Ectodermal cell (in vitro differentiated cells): ENCODE results near the gene PLD5.
A peak's percentile ranks its signal among the peaks of the same experiment; 100 is the strongest.
"Not testable (repeated sequence)": the region's sequence is repeated elsewhere in the genome, so short reads cannot be mapped to it uniquely, and the experiment has no call there.

ENCODE experiments used
- H3K27ac ChIP-seq: 2 replicates; pipeline ENCODE4 v1.7.0; 2013; ENCODE audit warnings: mild to moderate bottlenecking, low read depth, low read length; ENCODE audit not compliant: insufficient read depth, poor library complexity, severe bottlenecking
- H3K27me3 ChIP-seq: 2 replicates; pipeline ENCODE4 v1.7.0; 2013; ENCODE audit warnings: mild to moderate bottlenecking, low read length; ENCODE audit not compliant: insufficient read depth, control insufficient read depth, poor library complexity, severe bottlenecking
- H3K36me3 ChIP-seq: one replicate; pipeline ENCODE4 v1.7.0; 2013; ENCODE audit warnings: low read length; ENCODE audit not compliant: control insufficient read depth, insufficient read depth
- H3K4me1 ChIP-seq: one replicate; pipeline ENCODE4 v1.7.0; 2013; ENCODE audit warnings: low read length; ENCODE audit not compliant: control insufficient read depth, insufficient read depth
- H3K4me3 ChIP-seq: 2 replicates; pipeline ENCODE4 v1.7.0; 2013; ENCODE audit warnings: low read depth, low read length, control low read depth; ENCODE audit not compliant: insufficient read depth
- H3K9me3 ChIP-seq: 2 replicates; pipeline ENCODE4 v1.7.0; 2013; ENCODE audit warnings: mild to moderate bottlenecking, low read length, moderate library complexity; ENCODE audit not compliant: control insufficient read depth
- WGBS, 2 experiments: methylation state at CpG; one replicate each; pipeline ENCODE4 v1.1.7; 2013; ENCODE audit warnings: missing lambda C conversion rate in 2 of 2; 5-methylcytosine and 5-hydroxymethylcytosine counted together

Gene PLD5

GRCh38 chr1:242187171-242187570 lies 337.3 kb downstream of the PLD5 start:
- no peak overlapping the region for H3K27ac ChIP-seq
- H3K9me3 ChIP-seq = no peaks in the 10 kb centered on the region
- H3K36me3 ChIP-seq = no peaks in the 10 kb centered on the region
- no peaks in the 10 kb centered on the region for H3K27me3 ChIP-seq
- WGBS, 2 experiments = 82 to 89% methylated on average over 1 of the region's 1 CpG
- H3K4me3 ChIP-seq = no peak overlapping the region
- H3K4me1 ChIP-seq = peaks cover 6% of the 10 kb centered on the region

- H3K36me3 ChIP-seq = no peaks in the 10 kb centered on the region
- peaks cover 6% of the 10 kb centered on the region for H3K4me1 ChIP-seq
- 71 to 79% methylated on average over 2 of the region's 3 CpGs for WGBS, 2 experiments
- H3K27ac ChIP-seq = no peak overlapping the region
- H3K9me3 ChIP-seq = no peaks in the 10 kb centered on the region
- H3K27me3 ChIP-seq = no peaks in the 10 kb centered on the region
- no peak overlapping the region for H3K4me3 ChIP-seq
Measured at GRCh38 chr1:242185731-242186130, 338.8 kb downstream of the PLD5 start.

- Histone ChIP-seq H3K36me3 (no peaks in the 10 kb centered on the region), H3K4me3 (no peak overlapping the region), H3K27me3 (no peaks in the 10 kb centered on the region), H3K4me1 (peaks cover 6% of the 10 kb centered on the region), H3K27ac (no peak overlapping the region), H3K9me3 (no peaks in the 10 kb centered on the region)
- 57 to 60% methylated on average over 4 of the region's 4 CpGs for WGBS, 2 experiments
Measured at GRCh38 chr1:242184955-242185354, 339.5 kb downstream of the PLD5 start.

DNA sequence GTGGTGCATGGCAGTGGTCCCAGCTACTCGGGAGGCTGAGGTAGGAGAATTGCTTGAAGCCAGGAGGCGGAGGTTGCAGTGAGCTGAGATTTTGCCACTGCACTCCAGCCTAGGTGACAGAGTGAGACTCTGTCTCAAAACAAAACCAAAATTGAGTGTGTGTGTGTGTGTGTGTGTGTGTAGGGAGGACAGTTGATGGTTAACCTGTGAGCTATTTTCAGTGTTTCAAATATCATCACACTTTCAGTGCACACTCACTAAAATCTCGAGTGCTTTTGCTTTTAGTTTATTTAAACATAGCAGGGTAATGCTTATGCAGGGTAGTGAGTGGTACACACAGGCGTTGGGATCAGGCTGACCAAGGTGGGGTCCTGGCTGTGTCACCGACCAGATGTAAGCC lies 344.7 kb downstream of the PLD5 start:
- H3K27ac ChIP-seq, H3K4me1 ChIP-seq, H3K36me3 ChIP-seq, H3K27me3 ChIP-seq, H3K4me3 ChIP-seq, H3K9me3 ChIP-seq: not testable (repeated sequence)
- 79 to 82% methylated on average over 4 to 5 of the region's 5 CpGs for WGBS, 2 experiments

- H3K27ac ChIP-seq = peak overlapping the region; percentile 36
- 30 to 31% methylated on average over 8 of the region's 8 CpGs for WGBS, 2 experiments
- no peaks in the 10 kb centered on the region for H3K36me3 ChIP-seq
- H3K27me3 ChIP-seq = no peaks in the 10 kb centered on the region
- no peaks in the 10 kb centered on the region for H3K4me1 ChIP-seq
- H3K9me3 ChIP-seq = no peaks in the 10 kb centered on the region
- no peak overlapping the region for H3K4me3 ChIP-seq
Measured at GRCh38 chr1:242178924-242179708, 345.4 kb downstream of the PLD5 start.

DNA sequence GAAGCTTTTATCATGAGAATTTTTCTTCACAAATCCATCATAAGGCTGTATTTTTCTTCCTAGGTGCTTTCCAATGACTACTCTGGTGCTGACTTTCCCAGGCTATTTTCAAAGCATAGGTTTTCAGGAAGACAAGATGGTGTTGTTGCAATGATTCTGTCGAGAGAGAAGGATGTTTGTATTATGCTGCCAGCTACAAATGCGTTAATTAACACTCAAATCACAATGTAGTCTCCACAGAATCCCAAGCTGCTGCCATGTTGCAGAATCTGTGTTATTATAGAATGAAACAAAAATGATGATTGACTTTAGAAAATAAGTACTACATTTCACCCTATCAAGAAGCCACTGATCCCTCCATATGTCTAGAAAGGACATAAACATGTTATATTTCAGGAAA lies 346.1 kb downstream of the PLD5 start:
- Histone ChIP-seq H3K27ac (no peak overlapping the region), H3K27me3 (no peaks in the 10 kb centered on the region), H3K4me3 (no peak overlapping the region), H3K9me3 (no peaks in the 10 kb centered on the region), H3K36me3 (no peaks in the 10 kb centered on the region), H3K4me1 (no peaks in the 10 kb centered on the region)
- 40 to 73% methylated on average over 1 to 2 of the region's 2 CpGs for WGBS, 2 experiments

DNA sequence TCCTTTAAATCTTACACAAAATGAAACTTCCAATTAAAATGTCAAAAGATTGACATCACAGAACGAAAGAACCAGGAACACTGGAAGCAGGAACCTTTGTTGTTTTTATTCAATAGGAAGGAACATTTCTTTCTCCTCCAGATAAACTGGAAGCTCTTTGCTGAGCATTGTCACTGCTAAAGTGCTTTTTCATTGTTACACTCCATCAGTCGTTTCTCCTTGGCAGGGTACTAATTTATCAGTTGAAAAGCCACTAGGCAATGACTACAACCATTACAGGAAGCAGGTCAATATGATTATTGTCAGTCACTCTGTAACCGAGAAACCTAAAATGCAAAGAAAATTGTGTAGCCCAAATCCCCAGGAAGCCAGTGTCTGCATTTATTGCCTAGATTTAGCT lies 362.4 kb downstream of the PLD5 start:
- Histone ChIP-seq H3K27ac (no peak overlapping the region), H3K4me1 (peaks cover 7% of the 10 kb centered on the region), H3K36me3 (no peaks in the 10 kb centered on the region), H3K4me3 (no peak overlapping the region), H3K9me3 (no peaks in the 10 kb centered on the region), H3K27me3 (no peaks in the 10 kb centered on the region)
- 57 to 64% methylated on average over 3 of the region's 3 CpGs for WGBS, 2 experiments

DNA sequence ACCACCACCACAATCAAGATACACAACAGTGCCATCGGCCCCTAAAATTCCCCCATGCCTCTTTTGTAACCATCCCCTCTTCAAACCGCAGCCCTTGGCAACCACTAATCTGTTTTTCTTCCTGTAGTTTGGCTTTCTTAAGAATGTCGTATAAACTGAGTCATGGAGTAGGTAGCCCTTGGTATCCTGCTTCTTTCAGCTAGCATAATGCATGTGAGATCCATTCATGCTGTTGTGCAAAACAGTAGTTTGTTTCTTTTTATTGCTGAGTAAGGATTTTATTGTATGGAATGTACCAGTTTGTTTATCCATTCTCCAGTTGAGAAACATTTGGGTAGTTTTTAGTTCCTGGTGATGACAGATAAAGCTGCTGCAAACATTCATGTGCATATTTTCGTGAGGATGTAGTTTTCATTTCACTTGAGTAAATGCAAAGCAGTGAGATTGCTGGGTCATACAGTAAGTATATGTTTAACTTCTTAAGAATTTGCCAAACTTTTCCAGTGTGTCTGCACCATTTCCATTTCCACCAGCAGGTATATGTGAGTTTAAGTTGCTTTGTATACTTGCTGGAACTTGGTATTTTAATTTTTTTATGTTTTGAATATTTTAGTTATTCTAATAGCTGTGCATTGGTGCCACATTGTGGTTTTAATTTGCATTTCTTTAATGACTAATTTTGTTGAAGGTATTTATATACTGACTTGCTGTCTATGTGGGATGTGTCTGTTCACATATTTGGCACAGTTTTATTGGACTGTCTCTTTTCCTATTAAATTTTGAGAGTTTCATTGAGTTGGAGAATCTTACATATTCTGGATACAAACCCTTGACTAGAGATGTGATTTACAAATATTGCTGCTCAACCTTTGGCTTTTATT lies 377.2 kb downstream of the PLD5 start:
- H3K36me3 ChIP-seq = no peaks in the 10 kb centered on the region
- H3K27me3 ChIP-seq = no peaks in the 10 kb centered on the region
- WGBS, 2 experiments = 57 to 58% methylated on average over 4 of the region's 4 CpGs
- no peak overlapping the region for H3K4me3 ChIP-seq
- peaks cover 6% of the 10 kb centered on the region for H3K4me1 ChIP-seq
- peaks cover 2% of the 10 kb centered on the region for H3K9me3 ChIP-seq
- no peak overlapping the region for H3K27ac ChIP-seq

DNA sequence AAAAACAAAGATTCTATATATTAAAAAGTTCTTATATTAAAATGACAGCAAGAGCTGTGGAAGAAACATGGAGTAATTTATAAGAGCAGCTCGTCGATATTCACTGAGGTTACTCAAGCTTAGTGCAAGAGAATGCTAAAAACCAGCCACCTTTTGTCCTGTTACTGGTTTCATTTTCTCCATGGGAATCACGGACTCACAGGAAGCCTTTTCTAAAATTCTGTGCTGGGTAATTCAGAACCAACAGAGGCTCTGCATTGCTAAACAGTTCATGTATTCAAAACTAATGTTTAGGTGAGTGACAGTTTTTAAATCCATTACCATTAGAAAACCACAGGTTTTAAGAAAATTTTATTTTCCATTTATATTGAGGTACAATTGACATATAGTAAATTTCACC lies 377.8 kb downstream of the PLD5 start:
- Histone ChIP-seq H3K9me3 (peaks cover 2% of the 10 kb centered on the region), H3K36me3 (no peaks in the 10 kb centered on the region), H3K4me1 (peaks cover 6% of the 10 kb centered on the region), H3K4me3 (no peak overlapping the region), H3K27me3 (no peaks in the 10 kb centered on the region), H3K27ac (no peak overlapping the region)
- WGBS, 2 experiments = 41 to 52% methylated on average over 3 of the region's 3 CpGs

GRCh38 chr1:242140836-242141235 lies 383.7 kb downstream of the PLD5 start:
- no peak overlapping the region for H3K27ac ChIP-seq
- H3K4me3 ChIP-seq = no peak overlapping the region
- no peaks in the 10 kb centered on the region for H3K9me3 ChIP-seq
- no peaks in the 10 kb centered on the region for H3K36me3 ChIP-seq
- 94 to 98% methylated on average over 1 of the region's 1 CpG for WGBS, 2 experiments
- no peaks in the 10 kb centered on the region for H3K27me3 ChIP-seq
- H3K4me1 ChIP-seq = no peaks in the 10 kb centered on the region
